Central memory CD4-positive, alpha-beta T cell (primary cell): ENCODE data around the gene CSAD.

ENCODE experiments used
- DNase-seq: peaks from one replicate; pipeline ENCODE4 v3.0.0; 2022
- total RNA-seq, 3 experiments: gene quantifications; one replicate each; lab custom pipeline; 2026; lab: John Stamatoyannopoulos, UW

Gene CSAD
- total RNA-seq, result 5.9 to 77.2 (median 28.5) reads per million in 3 experiments

GRCh38 chr12:53180220-53180930, at the start of gene CSAD, which contains the start of gene ZNF740:
Gene CSAD (minus strand): TSS chr12:53180925. CDS start chr12:53173470, 7,455 bp downstream.
Gene ZNF740 (plus strand): TSS chr12:53180722. CDS start chr12:53181984, 1,262 bp downstream.
- peak; percentile 97 for DNase-seq

- no peak for DNase-seq
These were observed 49.6 kb upstream of the CSAD start for GRCh38 chr12:53230108-53230845.

- no peak for DNase-seq
These were observed 48.7 kb upstream of the CSAD start for GRCh38 chr12:53229454-53229853.

GRCh38 chr12:53227836-53228235, 47.1 kb upstream of the CSAD start:
- no peak for DNase-seq

DNA sequence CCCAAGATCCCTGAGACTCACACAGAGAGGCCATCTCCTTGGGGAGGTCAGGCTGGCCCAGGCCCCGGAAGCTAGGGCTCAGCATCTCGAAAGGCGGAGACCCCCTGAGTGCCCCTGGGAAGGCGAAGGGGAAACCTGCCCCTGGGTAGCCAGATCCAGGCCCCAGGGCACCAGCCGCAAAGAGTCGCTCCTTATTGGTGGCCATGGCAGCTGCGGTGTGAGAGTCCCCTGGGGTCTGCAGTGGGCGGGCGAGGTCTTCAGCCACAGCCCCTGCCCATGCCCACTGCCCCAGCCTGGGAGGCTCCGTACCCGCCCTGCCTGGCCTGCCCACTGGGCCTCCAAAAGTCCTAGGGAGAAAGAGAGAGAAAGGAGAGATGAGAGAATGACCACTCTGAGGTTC, 46.6 kb upstream of the CSAD start:
- no peak for DNase-seq

- no peak for DNase-seq
These were observed 46.1 kb upstream of the CSAD start for GRCh38 chr12:53226815-53227214.

DNA sequence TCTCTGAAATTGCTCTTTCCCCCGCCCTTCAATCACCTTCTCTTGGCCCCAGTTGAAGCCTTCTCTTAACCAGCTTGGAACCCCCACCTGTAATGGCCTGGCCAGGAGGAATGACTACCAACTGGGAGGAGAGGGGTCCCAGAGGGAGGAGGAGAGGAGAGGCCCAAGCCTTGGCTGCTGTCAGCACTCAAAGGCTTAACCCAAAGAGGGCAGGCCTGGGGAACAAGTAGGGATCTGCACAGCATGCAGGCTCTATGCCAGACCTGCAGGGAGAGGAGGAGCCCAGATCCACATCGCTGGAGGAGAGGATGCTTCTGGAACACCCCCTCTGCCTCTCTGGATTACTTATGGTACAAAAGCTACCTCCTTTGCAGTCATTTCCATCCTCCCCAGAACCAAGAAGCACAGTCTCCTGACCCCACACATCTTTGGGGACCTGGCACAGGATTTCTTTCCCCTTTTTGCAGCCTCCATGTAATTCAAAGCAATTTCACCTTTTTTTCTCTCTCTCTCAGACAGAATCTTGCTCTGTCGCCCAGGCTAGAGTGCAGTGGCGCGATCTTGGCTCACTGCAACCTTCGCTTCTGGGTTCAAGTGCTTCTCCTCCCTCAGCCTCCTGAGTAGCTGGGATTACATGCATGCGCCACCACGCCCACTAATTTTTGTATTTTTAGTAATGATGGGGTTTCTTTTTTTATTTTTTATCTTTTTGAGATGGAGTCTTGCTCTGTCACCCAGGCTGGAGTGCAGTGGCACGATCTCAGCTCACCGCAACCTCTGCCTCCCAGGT, 45.1 kb upstream of the CSAD start:
- no peak for DNase-seq

DNA sequence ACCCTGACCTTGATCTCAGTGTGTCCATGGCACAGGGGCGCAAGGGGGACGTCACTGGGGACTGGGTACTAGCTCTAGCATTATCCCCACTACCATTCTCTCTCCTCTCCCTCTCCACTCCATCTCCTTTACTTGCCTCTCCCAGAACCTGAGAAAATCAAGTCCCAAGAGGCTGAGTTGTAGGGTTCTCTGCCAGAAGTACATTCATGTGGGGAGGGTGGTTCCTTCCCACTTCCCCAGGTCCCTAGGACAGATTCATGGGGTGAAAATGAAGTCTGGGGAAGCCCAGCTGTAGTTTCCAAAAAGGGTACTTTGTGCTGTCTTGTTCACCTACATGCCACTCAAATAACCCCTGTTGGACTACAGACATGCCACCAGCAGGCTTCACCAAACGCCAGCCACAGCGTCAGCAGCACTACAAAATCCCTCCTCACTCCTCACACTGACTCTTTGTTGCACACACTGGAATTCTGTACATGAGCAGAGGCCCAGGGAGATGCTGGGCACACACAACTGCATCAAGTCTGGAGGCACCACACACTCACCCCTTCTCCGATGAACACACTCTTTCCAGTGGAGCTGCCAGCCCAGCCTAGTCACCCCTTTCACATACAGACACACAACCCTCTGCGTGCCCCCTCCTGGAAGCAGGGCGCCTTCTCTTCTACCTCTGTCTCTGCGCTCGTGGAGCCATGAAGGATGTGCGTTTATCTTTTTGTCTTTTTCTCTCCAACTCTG, 44.3 kb upstream of the CSAD start:
- DNase-seq, result no peak

DNA sequence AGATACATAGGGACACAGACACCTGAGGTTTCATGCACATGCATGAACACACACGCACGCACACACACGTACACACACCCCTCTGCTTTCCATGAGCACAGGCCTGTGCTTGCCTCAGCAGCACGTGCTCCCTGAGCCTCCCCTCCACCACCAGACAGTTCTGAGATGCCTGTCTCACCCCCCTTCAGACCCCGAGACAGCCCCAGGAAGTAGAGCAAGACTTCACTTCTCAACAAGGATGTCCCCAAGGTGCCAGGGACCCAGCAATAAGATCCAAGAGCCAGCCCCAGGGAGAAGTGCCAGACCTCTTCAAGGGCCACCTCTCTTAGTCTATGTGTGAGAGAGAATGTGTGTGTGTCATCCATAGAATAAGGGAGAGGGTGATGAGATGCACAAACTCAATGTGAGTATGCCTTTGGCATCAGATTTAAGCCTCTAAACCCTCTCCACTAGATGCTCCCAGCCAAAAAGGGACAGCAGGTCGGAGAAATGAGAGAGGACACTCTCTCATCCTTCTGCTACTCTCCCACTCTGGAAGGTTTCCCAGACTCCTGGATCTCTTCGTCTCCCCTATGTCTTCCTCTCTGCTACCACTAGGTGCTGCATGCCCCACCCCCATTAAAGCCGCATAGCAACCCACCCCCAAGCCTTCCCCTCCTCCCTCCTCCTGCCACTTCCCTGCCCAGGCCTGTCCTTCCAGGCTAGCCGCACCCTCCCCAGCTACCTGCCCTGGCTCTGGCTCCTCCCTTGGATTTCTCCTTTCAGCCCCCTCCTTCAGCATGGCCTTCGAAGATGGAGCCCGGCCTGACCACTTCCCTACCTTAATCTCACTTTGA, 43.6 kb upstream of the CSAD start:
- DNase-seq, result no peak

GRCh38 chr12:53223389-53224060, 42.8 kb upstream of the CSAD start:
- peak; percentile 52 for DNase-seq

DNA sequence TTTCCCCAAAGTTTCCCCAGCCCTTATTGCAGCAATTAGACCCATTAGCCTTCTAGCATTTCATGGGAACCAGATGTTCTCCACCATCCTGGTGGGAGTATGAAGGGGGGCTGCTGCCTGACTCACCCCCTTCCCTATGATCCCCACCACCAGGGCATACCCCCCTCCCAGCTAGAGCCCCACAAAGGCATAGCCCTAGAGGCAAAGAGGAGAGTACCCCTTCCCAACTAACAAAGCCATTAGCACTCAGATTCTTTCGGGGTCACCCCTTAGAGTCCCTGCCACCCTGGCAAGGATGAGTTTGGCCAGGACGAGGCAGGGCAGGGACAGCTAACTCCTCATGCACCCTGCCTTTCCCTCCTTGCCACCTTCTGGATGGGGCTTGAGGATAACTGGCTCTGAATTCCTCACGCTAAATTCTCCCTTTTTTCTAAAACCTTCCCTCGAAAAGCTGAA, 42.1 kb upstream of the CSAD start:
- no peak for DNase-seq

GRCh38 chr12:53222170-53222721, 41.5 kb upstream of the CSAD start:
- no peak for DNase-seq

DNA sequence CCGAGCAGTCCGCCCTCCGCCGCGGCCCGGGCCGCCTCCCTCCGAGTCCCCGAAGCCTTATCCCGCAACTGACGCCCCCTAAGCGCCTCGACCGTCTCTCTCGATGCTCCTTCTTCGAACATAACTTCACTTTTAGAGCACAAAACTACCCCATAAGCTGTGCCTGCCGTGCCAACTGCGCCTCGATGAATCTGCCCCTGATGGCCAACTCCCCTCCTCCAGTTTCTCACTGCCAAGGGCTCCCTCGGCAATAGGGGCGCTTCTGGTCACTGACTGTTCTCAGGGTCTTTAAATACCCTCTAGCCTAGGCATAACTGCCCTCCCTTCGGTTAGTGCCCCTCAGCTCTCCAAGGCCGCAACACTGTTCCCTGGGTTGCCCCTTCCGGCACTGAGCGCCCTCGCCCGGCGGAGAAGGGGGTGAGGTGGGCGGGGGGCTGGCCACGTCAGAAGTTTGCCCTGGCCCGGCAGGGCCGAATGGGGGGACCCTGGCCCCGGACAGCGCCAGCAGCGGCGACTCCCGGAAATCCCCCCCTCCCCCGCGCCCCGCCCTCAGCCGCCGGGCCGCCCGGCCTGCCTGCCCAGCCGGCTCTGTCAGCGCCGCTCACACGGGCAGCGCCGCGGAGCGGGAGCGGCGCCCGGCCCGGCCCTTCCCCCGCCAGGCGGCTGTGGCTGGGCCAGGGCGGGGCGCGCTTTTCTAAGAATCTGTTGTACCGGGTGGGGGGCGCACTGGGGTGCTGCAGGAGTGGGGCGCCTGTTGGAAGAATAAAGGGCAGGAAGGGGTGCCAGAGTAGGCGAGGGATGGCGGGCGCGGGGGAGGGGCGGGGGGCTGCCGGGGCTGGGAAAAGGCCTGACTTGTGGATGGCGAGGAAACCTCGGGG, 40.7 kb upstream of the CSAD start:
- DNase-seq, result no peak

DNA sequence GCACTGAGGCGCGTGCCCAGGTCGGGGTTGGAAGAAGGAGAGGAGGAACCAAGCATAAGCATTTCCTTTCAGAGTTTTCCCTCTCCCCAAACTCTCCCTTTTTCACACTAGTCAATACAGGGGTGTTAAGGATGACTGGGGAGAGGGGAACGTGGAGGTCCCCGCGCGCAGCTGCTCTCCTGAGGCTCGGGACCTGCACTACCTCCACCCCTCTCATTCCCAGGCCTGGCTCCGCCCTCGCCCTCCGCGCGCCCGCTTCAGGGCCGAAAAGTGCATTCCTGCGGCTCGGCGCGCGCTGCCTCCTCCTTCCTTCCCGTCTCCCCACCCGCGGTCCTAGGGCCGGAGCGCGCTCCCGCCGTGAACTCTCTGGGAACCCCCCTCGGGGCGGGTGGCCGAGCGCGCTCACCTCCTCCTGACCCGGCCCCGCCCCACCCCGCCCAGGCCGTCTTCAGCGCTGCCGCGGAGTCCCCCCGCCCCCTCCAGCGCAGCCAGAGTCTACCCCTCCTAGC, 40.0 kb upstream of the CSAD start:
- peak; percentile 66 for DNase-seq

GRCh38 chr12:53219956-53220693, 39.4 kb upstream of the CSAD start:
- peak; percentile 81 for DNase-seq

- peak; percentile 47 for DNase-seq
These were observed 38.7 kb upstream of the CSAD start for GRCh38 chr12:53219292-53219955.

DNA sequence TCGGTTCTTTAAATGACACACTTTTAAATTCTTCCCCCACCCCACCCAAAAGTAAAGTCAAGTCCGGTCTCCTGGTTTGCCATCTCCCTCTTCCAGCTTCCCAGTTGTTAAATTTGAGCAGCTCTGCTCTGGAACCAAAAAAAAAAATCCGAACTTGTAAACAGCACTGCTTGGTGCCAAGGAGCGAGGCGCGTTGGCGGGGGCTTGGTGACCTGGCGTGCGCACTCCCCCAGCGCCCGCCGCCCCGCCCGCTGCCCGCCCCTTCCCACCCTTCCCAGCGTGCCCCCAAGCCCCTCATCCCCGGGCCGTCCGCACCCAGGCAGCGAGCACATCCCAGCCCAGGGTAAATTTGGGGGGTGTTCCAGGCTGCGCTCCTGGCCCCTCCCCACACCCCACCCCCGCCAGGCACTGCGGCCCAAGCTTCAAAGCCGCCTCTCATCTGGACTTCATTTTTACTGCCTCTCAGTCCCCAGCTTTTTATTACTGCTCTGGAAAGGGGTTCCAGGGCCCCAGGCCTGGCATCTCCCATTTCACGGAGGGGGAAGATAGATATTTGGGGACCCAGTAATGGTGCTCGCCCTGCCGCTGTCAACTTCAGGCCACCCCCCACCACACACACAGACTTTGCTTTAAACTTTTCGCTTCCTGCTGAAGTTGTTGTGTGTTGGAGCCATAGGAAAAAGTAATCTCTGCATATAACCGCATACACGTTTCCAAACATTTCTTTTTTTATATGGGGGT, 38.0 kb upstream of the CSAD start:
- DNase-seq, result no peak
